Measurements from ENCODE around the gene PM20D2.

Gene PM20D2

GRCh38 chr6:89145091-89145955, 532 bp upstream of the PM20D2 start:
- peak; percentile 59 for DNase-seq

- DNase-seq, result peak; percentile 74
These were observed 1.2 kb downstream of the PM20D2 start for GRCh38 chr6:89146718-89147700.

- peak; percentile 58 for DNase-seq
These were observed 2.3 kb downstream of the PM20D2 start for GRCh38 chr6:89148016-89148750.

GRCh38 chr6:89154131-89154530, 8.3 kb downstream of the PM20D2 start:
- DNase-seq, result peak; percentile 37

GRCh38 chr6:89160331-89161092, 14.7 kb downstream of the PM20D2 start:
- DNase-seq, result no peak

GRCh38 chr6:89161326-89162046, 15.6 kb downstream of the PM20D2 start:
- no peak for DNase-seq

GRCh38 chr6:89162047-89162371, 16.2 kb downstream of the PM20D2 start:
- no peak for DNase-seq

- DNase-seq, result no peak
These were observed 26.3 kb downstream of the PM20D2 start for GRCh38 chr6:89172131-89172530.

- DNase-seq, result no peak
These were observed 27.8 kb downstream of the PM20D2 start for GRCh38 chr6:89173634-89174033.

GRCh38 chr6:89180112-89180511, 34.3 kb downstream of the PM20D2 start:
- no peak for DNase-seq

- DNase-seq, result no peak
These were observed 35.1 kb downstream of the PM20D2 start for GRCh38 chr6:89180971-89181370.

GRCh38 chr6:89183294-89183693, 37.4 kb downstream of the PM20D2 start:
- DNase-seq, result no peak

- DNase-seq, result no peak
These were observed 38.5 kb downstream of the PM20D2 start for GRCh38 chr6:89184344-89184743.

- no peak for DNase-seq
These were observed 40.9 kb downstream of the PM20D2 start for GRCh38 chr6:89186762-89187161.

- no peak for DNase-seq
These were observed 41.6 kb downstream of the PM20D2 start for GRCh38 chr6:89187504-89187903.

GRCh38 chr6:89190741-89191140, 44.9 kb downstream of the PM20D2 start:
- no peak for DNase-seq

GRCh38 chr6:89194559-89194958, 48.7 kb downstream of the PM20D2 start:
- DNase-seq, result no peak

- no peak for DNase-seq
These were observed 51.3 kb downstream of the PM20D2 start for GRCh38 chr6:89197141-89197540.

- DNase-seq, result no peak
These were observed 52.4 kb downstream of the PM20D2 start for GRCh38 chr6:89198235-89198634.

- DNase-seq, result no peak
These were observed 53.7 kb downstream of the PM20D2 start for GRCh38 chr6:89199579-89199978.

GRCh38 chr6:89200706-89201215, 54.9 kb downstream of the PM20D2 start:
- no peak for DNase-seq

Data from EL (cell line).